ENCODE measurements around the gene PPP1R2. TPM values are rescaled to one million over a fixed set of nuclear protein-coding genes. Genes with fewer than 3 reads are reported as not detected.
"Not testable (repeated sequence)": the region's sequence is repeated elsewhere in the genome, so short reads cannot be mapped to it uniquely, and the experiment has no call there.

Gene PPP1R2
- polyA plus RNA-seq, 2 donors: 21.9 to 38.3 TPM

- Histone ChIP-seq H3K27me3 (ENCODE audit: control insufficient read depth in 1 of 2, insufficient read depth in 2 of 2, low read length in 2 of 2) (no peaks in the 10 kb centered on the region), H3K9me3 (ENCODE audit: control insufficient read depth in 2 of 2, insufficient read depth in 1 of 2, low read depth in 1 of 2, low read length in 1 of 2) (no peaks in the 10 kb centered on the region), H3K4me1 (ENCODE audit: control insufficient read depth in 2 of 2, insufficient read depth in 2 of 2, low read length in 1 of 2) (no peaks in the 10 kb centered on the region), H3K27ac (ENCODE audit: low read depth in 2 of 2, low read length in 1 of 2) (no peak overlapping the region), H3K36me3 (ENCODE audit: control insufficient read depth in 2 of 2, insufficient read depth in 2 of 2, low read length in 1 of 2) (no peaks in the 10 kb centered on the region), H3K4me3 (ENCODE audit: low read depth in 1 of 2, low read length in 2 of 2) (no peak overlapping the region)
- 89 to 98% methylated on average over 5 of the region's 5 CpGs for WGBS, 2 donors
Measured at GRCh38 chr3:195531683-195532082, 11.4 kb downstream of the PPP1R2 start.

GRCh38 chr3:195526492-195526891 lies 16.6 kb downstream of the PPP1R2 start:
- Histone ChIP-seq H3K4me1 (ENCODE audit: control insufficient read depth in 2 of 2, insufficient read depth in 2 of 2, low read length in 1 of 2) (no peaks in the 10 kb centered on the region), H3K9me3 (ENCODE audit: control insufficient read depth in 2 of 2, insufficient read depth in 1 of 2, low read depth in 1 of 2, low read length in 1 of 2) (no peaks in the 10 kb centered on the region), H3K4me3 (ENCODE audit: low read depth in 1 of 2, low read length in 2 of 2) (no peak overlapping the region), H3K27ac (ENCODE audit: low read depth in 2 of 2, low read length in 1 of 2) (no peak overlapping the region), H3K27me3 (ENCODE audit: control insufficient read depth in 1 of 2, insufficient read depth in 2 of 2, low read length in 2 of 2) (no peaks in the 10 kb centered on the region), H3K36me3 (ENCODE audit: control insufficient read depth in 2 of 2, insufficient read depth in 2 of 2, low read length in 1 of 2) (peaks cover 3% of the 10 kb centered on the region in 2 donors)
- 97 to 98% methylated on average over 4 of the region's 4 CpGs for WGBS, 2 donors

- Histone ChIP-seq H3K27me3 (ENCODE audit: control insufficient read depth in 1 of 2, insufficient read depth in 2 of 2, low read length in 2 of 2) (no peaks in the 10 kb centered on the region), H3K36me3 (ENCODE audit: control insufficient read depth in 2 of 2, insufficient read depth in 2 of 2, low read length in 1 of 2) (peaks cover 3% of the 10 kb centered on the region in 2 donors), H3K4me3 (ENCODE audit: low read depth in 1 of 2, low read length in 2 of 2) (no peak overlapping the region), H3K9me3 (ENCODE audit: control insufficient read depth in 2 of 2, insufficient read depth in 1 of 2, low read depth in 1 of 2, low read length in 1 of 2) (no peaks in the 10 kb centered on the region), H3K27ac (ENCODE audit: low read depth in 2 of 2, low read length in 1 of 2) (no peak overlapping the region), H3K4me1 (ENCODE audit: control insufficient read depth in 2 of 2, insufficient read depth in 2 of 2, low read length in 1 of 2) (no peaks in the 10 kb centered on the region)
- 80 to 82% methylated on average over 14 of the region's 14 CpGs for WGBS, 2 donors
Measured at GRCh38 chr3:195524171-195524896, 18.8 kb downstream of the PPP1R2 start.

GRCh38 chr3:195522254-195523023 lies 20.7 kb downstream of the PPP1R2 start:
- no peak overlapping the region for H3K4me3 ChIP-seq (ENCODE audit: low read depth in 1 of 2, low read length in 2 of 2)
- no peaks in the 10 kb centered on the region for H3K9me3 ChIP-seq (ENCODE audit: control insufficient read depth in 2 of 2, insufficient read depth in 1 of 2, low read depth in 1 of 2, low read length in 1 of 2)
- H3K27me3 ChIP-seq (ENCODE audit: control insufficient read depth in 1 of 2, insufficient read depth in 2 of 2, low read length in 2 of 2): no peaks in the 10 kb centered on the region
- H3K36me3 ChIP-seq (ENCODE audit: control insufficient read depth in 2 of 2, insufficient read depth in 2 of 2, low read length in 1 of 2): peaks cover 3% of the 10 kb centered on the region in 2 donors
- no peaks in the 10 kb centered on the region for H3K4me1 ChIP-seq (ENCODE audit: control insufficient read depth in 2 of 2, insufficient read depth in 2 of 2, low read length in 1 of 2)
- WGBS, 2 donors: 62 to 64% methylated on average over 6 of the region's 6 CpGs
- no peak overlapping the region for H3K27ac ChIP-seq (ENCODE audit: low read depth in 2 of 2, low read length in 1 of 2)

GRCh38 chr3:195517030-195517429 lies 26.1 kb downstream of the PPP1R2 start:
- Histone ChIP-seq H3K4me1 (ENCODE audit: control insufficient read depth in 2 of 2, insufficient read depth in 2 of 2, low read length in 1 of 2) (no peaks in the 10 kb centered on the region), H3K36me3 (ENCODE audit: control insufficient read depth in 2 of 2, insufficient read depth in 2 of 2, low read length in 1 of 2) (peaks cover 0 to 2% of the 10 kb centered on the region in 2 donors), H3K27me3 (ENCODE audit: control insufficient read depth in 1 of 2, insufficient read depth in 2 of 2, low read length in 2 of 2) (no peaks in the 10 kb centered on the region), H3K4me3 (ENCODE audit: low read depth in 1 of 2, low read length in 2 of 2) (no peak overlapping the region), H3K9me3 (ENCODE audit: control insufficient read depth in 2 of 2, insufficient read depth in 1 of 2, low read depth in 1 of 2, low read length in 1 of 2) (no peaks in the 10 kb centered on the region), H3K27ac (ENCODE audit: low read depth in 2 of 2, low read length in 1 of 2) (no peak overlapping the region)
- 84 to 98% methylated on average over 1 of the region's 1 CpG for WGBS, 2 donors

- not testable (repeated sequence) for H3K4me1 ChIP-seq (ENCODE audit: control insufficient read depth in 2 of 2, insufficient read depth in 2 of 2, low read length in 1 of 2); H3K27me3 ChIP-seq (ENCODE audit: control insufficient read depth in 1 of 2, insufficient read depth in 2 of 2, low read length in 2 of 2); H3K36me3 ChIP-seq (ENCODE audit: control insufficient read depth in 2 of 2, insufficient read depth in 2 of 2, low read length in 1 of 2); H3K27ac ChIP-seq (ENCODE audit: low read depth in 2 of 2, low read length in 1 of 2); H3K9me3 ChIP-seq (ENCODE audit: control insufficient read depth in 2 of 2, insufficient read depth in 1 of 2, low read depth in 1 of 2, low read length in 1 of 2); H3K4me3 ChIP-seq (ENCODE audit: low read depth in 1 of 2, low read length in 2 of 2)
- 92 to 94% methylated on average over 1 of the region's 1 CpG for WGBS, 2 donors
Measured at GRCh38 chr3:195514610-195515235, 28.4 kb downstream of the PPP1R2 start.

- H3K4me3 ChIP-seq (ENCODE audit: low read depth in 1 of 2, low read length in 2 of 2): no peak overlapping the region
- 85 to 91% methylated on average over 7 of the region's 7 CpGs for whole genome bisulfite sequencing, 2 donors
- no peak overlapping the region for H3K27ac ChIP-seq (ENCODE audit: low read depth in 2 of 2, low read length in 1 of 2)
- no peaks in the 10 kb centered on the region for H3K27me3 ChIP-seq (ENCODE audit: control insufficient read depth in 1 of 2, insufficient read depth in 2 of 2, low read length in 2 of 2)
- H3K9me3 ChIP-seq (ENCODE audit: control insufficient read depth in 2 of 2, insufficient read depth in 1 of 2, low read depth in 1 of 2, low read length in 1 of 2): no peaks in the 10 kb centered on the region
- H3K36me3 ChIP-seq (ENCODE audit: control insufficient read depth in 2 of 2, insufficient read depth in 2 of 2, low read length in 1 of 2): peaks cover 0 to 2% of the 10 kb centered on the region in 2 donors
- no peaks in the 10 kb centered on the region for H3K4me1 ChIP-seq (ENCODE audit: control insufficient read depth in 2 of 2, insufficient read depth in 2 of 2, low read length in 1 of 2)
Measured at GRCh38 chr3:195512798-195513345, 30.3 kb downstream of the PPP1R2 start.

DNA sequence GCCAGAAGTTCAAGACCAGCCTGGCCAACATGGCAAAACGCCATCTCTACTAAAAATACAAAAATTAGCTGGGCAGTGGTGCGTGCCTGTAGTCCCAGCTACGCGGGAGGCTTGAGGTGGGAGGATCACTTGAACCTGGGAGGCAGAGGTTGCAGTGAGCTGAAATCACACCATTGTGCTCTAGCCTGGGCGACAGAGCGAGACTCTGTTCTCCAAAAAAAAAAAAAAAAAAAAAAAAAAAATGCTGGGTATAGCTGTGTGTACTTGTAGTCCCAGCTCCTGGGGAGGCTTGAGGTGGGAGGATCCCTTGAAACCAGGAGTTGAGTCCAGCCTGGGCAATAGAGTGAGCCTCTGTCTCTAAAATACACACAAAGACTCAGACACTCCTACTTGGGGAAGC lies 32.0 kb downstream of the PPP1R2 start:
- WGBS, 2 donors: 99% methylated on average over 6 of the region's 6 CpGs
- no peaks in the 10 kb centered on the region for H3K27me3 ChIP-seq (ENCODE audit: control insufficient read depth in 1 of 2, insufficient read depth in 2 of 2, low read length in 2 of 2)
- no peak overlapping the region for H3K4me3 ChIP-seq (ENCODE audit: low read depth in 1 of 2, low read length in 2 of 2)
- no peak overlapping the region for H3K27ac ChIP-seq (ENCODE audit: low read depth in 2 of 2, low read length in 1 of 2)
- H3K9me3 ChIP-seq (ENCODE audit: control insufficient read depth in 2 of 2, insufficient read depth in 1 of 2, low read depth in 1 of 2, low read length in 1 of 2): no peaks in the 10 kb centered on the region
- no peaks in the 10 kb centered on the region for H3K4me1 ChIP-seq (ENCODE audit: control insufficient read depth in 2 of 2, insufficient read depth in 2 of 2, low read length in 1 of 2)
- H3K36me3 ChIP-seq (ENCODE audit: control insufficient read depth in 2 of 2, insufficient read depth in 2 of 2, low read length in 1 of 2): peaks cover 0 to 2% of the 10 kb centered on the region in 2 donors

- Histone ChIP-seq H3K4me3 (ENCODE audit: low read depth in 1 of 2, low read length in 2 of 2) (no peak overlapping the region), H3K9me3 (ENCODE audit: control insufficient read depth in 2 of 2, insufficient read depth in 1 of 2, low read depth in 1 of 2, low read length in 1 of 2) (no peaks in the 10 kb centered on the region), H3K27ac (ENCODE audit: low read depth in 2 of 2, low read length in 1 of 2) (no peak overlapping the region), H3K4me1 (ENCODE audit: control insufficient read depth in 2 of 2, insufficient read depth in 2 of 2, low read length in 1 of 2) (no peaks in the 10 kb centered on the region), H3K27me3 (ENCODE audit: control insufficient read depth in 1 of 2, insufficient read depth in 2 of 2, low read length in 2 of 2) (no peaks in the 10 kb centered on the region), H3K36me3 (ENCODE audit: control insufficient read depth in 2 of 2, insufficient read depth in 2 of 2, low read length in 1 of 2) (no peaks in the 10 kb centered on the region)
- 86 to 90% methylated on average over 1 of the region's 1 CpG for WGBS, 2 donors
Measured at GRCh38 chr3:195508185-195508584, 34.9 kb downstream of the PPP1R2 start.
